Testis (tissue), 3 donors: Measurements from ENCODE around the gene OGFOD3. TPM values are rescaled to one million over a fixed set of nuclear protein-coding genes. Genes with fewer than 3 reads are reported as not detected.
A peak's percentile ranks its signal among the peaks of the same experiment; 100 is the strongest.

Experiments used
- DNase-seq: peaks from one replicate; pipeline ENCODE4 v3.0.0-alpha.2; 2019
- H3K27ac ChIP-seq, 2 donors: fragments of 200-600 bp; sonication (generic); one replicate each; pipeline ENCODE4 v1.5.1; 2019
- H3K27me3 ChIP-seq: fragments of 200-600 bp; sonication (generic); one replicate; pipeline ENCODE4 v1.5.1; 2019
- H3K36me3 ChIP-seq: fragments of 200-600 bp; sonication (generic); one replicate; pipeline ENCODE4 v1.5.1; 2017; ENCODE audit warnings: low read depth; ENCODE audit errors: missing control alignments
- H3K4me1 ChIP-seq: fragments of 200-600 bp; sonication (generic); one replicate; pipeline ENCODE4 v1.5.1; 2019
- H3K4me3 ChIP-seq, 2 donors: fragments of 200-600 bp; sonication (generic); one replicate each; pipeline ENCODE4 v1.5.1; 2017 to 2019
- H3K9me3 ChIP-seq: fragments of 200-600 bp; sonication (generic); one replicate; pipeline ENCODE4 v1.5.1; 2017
- CTCF ChIP-seq, 3 experiments: fragments of 450-650 bp in 2 of 3; fragments of 200-600 bp in 1 of 3; sonication (generic) in 1 of 3; IDR thresholded peaks; one replicate each; pipeline ENCODE4 v1.5.1; 2016 to 2019; ENCODE audit warnings: antibody characterized with exemption in 3 of 3, mild to moderate bottlenecking in 2 of 3, moderate library complexity in 1 of 3
- POLR2A ChIP-seq: fragments of 450-650 bp; IDR thresholded peaks from one replicate; pipeline ENCODE4 v1.6.1; 2017; ENCODE audit warnings: antibody characterized with exemption, mild to moderate bottlenecking, moderate library complexity
- WGBS, 2 donors: methylation state at CpG; one replicate each; pipeline ENCODE4 v1.1.5; 2018; 5-methylcytosine and 5-hydroxymethylcytosine counted together
- intact Hi-C: fragments of 100-400 bp; cut with DNase I; formaldehyde crosslinking; loops from one replicate; pipeline ENCODE4 v1.15.1; 2023; ENCODE audit warnings: low total_unique reads
- polyA plus RNA-seq: library from polyadenylated mRNA; stranded (reverse); fragments of 350-450 nt; fragmentation: Illumina TruSeq; extraction: RNeasy Lipid Tissue Mini Kit (QIAGEN cat#74804); gene quantifications from one replicate; pipeline ENCODE4 v1.2.3, GENCODE V29; 2014; ENCODE audit warnings: low read depth, low replicate concordance; ENCODE audit not compliant: insufficient read depth
- total RNA-seq, 2 donors: library from RNA; depleted of rRNA; stranded (reverse); fragments of >200 nt; gene quantifications; one replicate each; pipeline ENCODE4 v1.2.3, GENCODE V29; 2016

OGFOD3 gene
- total and polyA plus RNA-seq, 3 donors from 2014 or later: 19.6 to 37.4 (median 28.9) TPM

GRCh38 chr17:82440469-82440981 lies 22.1 kb upstream of the OGFOD3 start:
- Histone ChIP-seq H3K27me3 (no peaks in the 10 kb centered on the region), H3K27ac (peak overlapping the region in 1 of 2 donors; percentile 59), H3K4me1 (peaks cover 34% of the 10 kb centered on the region), H3K9me3 (no peaks in the 10 kb centered on the region), H3K36me3 (no peaks in the 10 kb centered on the region), H3K4me3 (no peak overlapping the region)
- intact Hi-C loops: no loop called here
- no peak for DNase-seq
- 65 to 82% methylated on average over 22 of the region's 22 CpGs for WGBS, 2 donors
- no peak for TF ChIP-seq CTCF (IDR thresholded peaks at IDR 0.05)
- TF ChIP-seq POLR2A: no peak

GRCh38 chr17:82439829-82440365 lies 21.5 kb upstream of the OGFOD3 start:
- Histone ChIP-seq H3K4me3 (no peak overlapping the region), H3K27ac (no peak overlapping the region), H3K36me3 (no peaks in the 10 kb centered on the region), H3K9me3 (no peaks in the 10 kb centered on the region), H3K4me1 (peaks cover 31% of the 10 kb centered on the region), H3K27me3 (no peaks in the 10 kb centered on the region)
- intact Hi-C loops: no loop called here
- WGBS, 2 donors: 94 to 96% methylated on average over 28 to 34 of the region's 34 CpGs
- DNase-seq: no peak
- TF ChIP-seq CTCF (IDR thresholded peaks at IDR 0.05) (no peak), POLR2A (no peak)

GRCh38 chr17:82439194-82439828 lies 20.9 kb upstream of the OGFOD3 start:
- intact Hi-C loops: no loop called here
- H3K36me3 ChIP-seq: no peaks in the 10 kb centered on the region
- WGBS, 2 donors: 89 to 95% methylated on average over 16 to 19 of the region's 29 CpGs
- H3K4me1 ChIP-seq: peaks cover 28% of the 10 kb centered on the region
- no peaks in the 10 kb centered on the region for H3K9me3 ChIP-seq
- DNase-seq: no peak
- TF ChIP-seq POLR2A (no peak), CTCF (IDR thresholded peaks at IDR 0.05) (no peak)
- H3K27me3 ChIP-seq: no peaks in the 10 kb centered on the region
- no peak overlapping the region for H3K27ac ChIP-seq
- no peak overlapping the region for H3K4me3 ChIP-seq

GRCh38 chr17:82438401-82439193 lies 20.2 kb upstream of the OGFOD3 start:
- TF ChIP-seq CTCF (IDR thresholded peaks at IDR 0.05) (no peak), POLR2A (no peak)
- WGBS, 2 donors: 75 to 80% methylated on average over 4 to 26 of the region's 26 CpGs
- intact Hi-C loops: no loop called here
- Histone ChIP-seq H3K9me3 (no peaks in the 10 kb centered on the region), H3K4me1 (peaks cover 22% of the 10 kb centered on the region), H3K4me3 (no peak overlapping the region), H3K36me3 (no peaks in the 10 kb centered on the region), H3K27me3 (no peaks in the 10 kb centered on the region), H3K27ac (no peak overlapping the region)
- DNase-seq: no peak
